Panc1 (cell line): ENCODE results near the gene SLC6A8. TPM values are rescaled to one million over a fixed set of nuclear protein-coding genes. Genes with fewer than 3 reads are reported as not detected.

ENCODE experiments used
- ATAC-seq: fragments of 200-7000 bp; cut with Tn5 transposase; 2 replicates; pipeline ENCODE4 v1.9.1; 2020; ENCODE audit warnings: mild to moderate bottlenecking, moderate library complexity
- BruUV-seq: library from RNA; stranded (reverse); fragments of 400-500 nt; replicated peaks from 2 replicates; lab custom pipeline; 2021; lab: Mats Ljungman, UMichigan
- CTCF ChIA-PET: fragments of 300-600 bp; sonication (Branson Sonifier 250); formaldehyde crosslinking; loops from one replicate; lab custom pipeline; 2022; ENCODE audit warnings: antibody characterized with exemption; lab: Charles Lee
- POLR2A ChIA-PET: fragments of 300-600 bp; sonication (Branson Sonifier 250); formaldehyde crosslinking; loops from one replicate; lab custom pipeline; 2022; ENCODE audit warnings: antibody characterized with exemption; lab: Charles Lee
- DNase-seq: peaks from one replicate; pipeline ENCODE4 v3.0.0-alpha.2; 2010; ENCODE audit warnings: low read depth, low spot score
- H3K27ac ChIP-seq: 2 replicates; pipeline ENCODE4 v1.5.1; 2011; ENCODE audit warnings: mild to moderate bottlenecking, low read length, inconsistent platforms
- H3K27me3 ChIP-seq: fragments of 200-500 bp; sonication (Bioruptor generic); 2 replicates; pipeline ENCODE4 v1.6.0; 2014; ENCODE audit warnings: low read length, inconsistent platforms; ENCODE audit not compliant: control insufficient read depth, insufficient read depth
- H3K36me3 ChIP-seq: fragments of 200-500 bp; sonication (Bioruptor generic); 2 replicates; pipeline ENCODE4 v1.5.1; 2014; ENCODE audit warnings: inconsistent platforms, mild to moderate bottlenecking, low read length, moderate library complexity; ENCODE audit not compliant: control insufficient read depth, insufficient read depth
- H3K4me1 ChIP-seq: 2 replicates; pipeline ENCODE4 v1.5.1; 2011; ENCODE audit warnings: inconsistent platforms, mild to moderate bottlenecking, low read length, moderate library complexity; ENCODE audit not compliant: control insufficient read depth, insufficient read depth
- H3K4me3 ChIP-seq, 2 experiments: 2 replicates each; pipeline ENCODE4 v1.5.1; 2011 to 2012; ENCODE audit warnings: low read depth in 2 of 2, low read length in 2 of 2, mild to moderate bottlenecking in 2 of 2, inconsistent platforms in 1 of 2, moderate library complexity in 1 of 2
- H3K9me3 ChIP-seq: fragments of 200-500 bp; sonication (Bioruptor generic); 2 replicates; pipeline ENCODE4 v1.5.1; 2014; ENCODE audit warnings: low read depth, mild to moderate bottlenecking, inconsistent platforms, low read length, moderate library complexity; ENCODE audit not compliant: control insufficient read depth, insufficient read depth
- CTCF ChIP-seq: fragments of 450-650 bp; IDR thresholded peaks from 2 replicates; pipeline ENCODE4 v1.5.1; 2017; ENCODE audit warnings: mild to moderate bottlenecking
- POLR2AphosphoS5 ChIP-seq: IDR thresholded peaks from 2 replicates; pipeline ENCODE4 v1.6.1; 2012; ENCODE audit warnings: mild to moderate bottlenecking, low read depth, low read length, moderate library complexity
- SIN3A ChIP-seq: IDR thresholded peaks from 2 replicates; pipeline ENCODE4 v1.6.1; 2012; ENCODE audit warnings: low read depth, mild to moderate bottlenecking, low read length, moderate library complexity, borderline replicate concordance; ENCODE audit not compliant: insufficient read depth
- TCF7L2 ChIP-seq: IDR thresholded peaks from 2 replicates; pipeline ENCODE4 v1.6.1; 2011; ENCODE audit warnings: mild to moderate bottlenecking, low read depth, low read length, inconsistent platforms
- in situ Hi-C: cut with HindIII; loops from 2 replicates; pipeline ENCODE4 v1.10.0; 2016; ENCODE audit warnings: low sequenced_read_pairs, low pct_unique_long_range_greater_than_20kb
- intact Hi-C: fragments of 100-400 bp; cut with micrococcal nuclease; formaldehyde crosslinking; loops from one replicate; pipeline ENCODE4 v1.10.0; 2022; ENCODE audit not compliant: unreplicated experiment
- total RNA-seq: library from RNA; stranded (reverse); gene quantifications from one replicate; pipeline ENCODE4 v1.2.1, GENCODE V29; 2021; ENCODE audit not compliant: unreplicated experiment
- TF ChIP-seq, protein P1 (sequence below), 2 experiments: IDR thresholded peaks; 2 replicates each; pipeline ENCODE4 v1.6.1; 2011 to 2012; ENCODE audit warnings: low read depth in 2 of 2, control low read depth in 1 of 2, low read length in 1 of 2, mild to moderate bottlenecking in 1 of 2, moderate library complexity in 1 of 2; ENCODE audit not compliant: insufficient read depth in 1 of 2

SLC6A8 gene
- total RNA-seq, 1 experiment from 2014 or later: 125 TPM

GRCh38 chrX:153686711-153687110, 1.0 kb upstream of the SLC6A8 start:
- POLR2A ChIA-PET: no interaction called here
- no peak overlapping the region for H3K4me3 ChIP-seq
- CTCF ChIA-PET: interaction anchor here (1.6 to 1.9 kb wide), 2 partner anchors 19 to 21 kb away, joined by 4 to 6 read pairs; no protein-coding TSS in a partner anchor
- H3K27ac ChIP-seq: no peak overlapping the region
- no peaks in the 10 kb centered on the region for H3K27me3 ChIP-seq
- DNase-seq (no peak), ATAC-seq (no peak)
- in situ Hi-C loops: no loop called here
- H3K4me1 ChIP-seq: peaks cover 28% of the 10 kb centered on the region
- BruUV-seq: no TSS peak
- TF ChIP-seq POLR2AphosphoS5 (no peak), TCF7L2 (no peak), SIN3A (no peak), CTCF (no peak)
- TF ChIP-seq, protein P1, sequence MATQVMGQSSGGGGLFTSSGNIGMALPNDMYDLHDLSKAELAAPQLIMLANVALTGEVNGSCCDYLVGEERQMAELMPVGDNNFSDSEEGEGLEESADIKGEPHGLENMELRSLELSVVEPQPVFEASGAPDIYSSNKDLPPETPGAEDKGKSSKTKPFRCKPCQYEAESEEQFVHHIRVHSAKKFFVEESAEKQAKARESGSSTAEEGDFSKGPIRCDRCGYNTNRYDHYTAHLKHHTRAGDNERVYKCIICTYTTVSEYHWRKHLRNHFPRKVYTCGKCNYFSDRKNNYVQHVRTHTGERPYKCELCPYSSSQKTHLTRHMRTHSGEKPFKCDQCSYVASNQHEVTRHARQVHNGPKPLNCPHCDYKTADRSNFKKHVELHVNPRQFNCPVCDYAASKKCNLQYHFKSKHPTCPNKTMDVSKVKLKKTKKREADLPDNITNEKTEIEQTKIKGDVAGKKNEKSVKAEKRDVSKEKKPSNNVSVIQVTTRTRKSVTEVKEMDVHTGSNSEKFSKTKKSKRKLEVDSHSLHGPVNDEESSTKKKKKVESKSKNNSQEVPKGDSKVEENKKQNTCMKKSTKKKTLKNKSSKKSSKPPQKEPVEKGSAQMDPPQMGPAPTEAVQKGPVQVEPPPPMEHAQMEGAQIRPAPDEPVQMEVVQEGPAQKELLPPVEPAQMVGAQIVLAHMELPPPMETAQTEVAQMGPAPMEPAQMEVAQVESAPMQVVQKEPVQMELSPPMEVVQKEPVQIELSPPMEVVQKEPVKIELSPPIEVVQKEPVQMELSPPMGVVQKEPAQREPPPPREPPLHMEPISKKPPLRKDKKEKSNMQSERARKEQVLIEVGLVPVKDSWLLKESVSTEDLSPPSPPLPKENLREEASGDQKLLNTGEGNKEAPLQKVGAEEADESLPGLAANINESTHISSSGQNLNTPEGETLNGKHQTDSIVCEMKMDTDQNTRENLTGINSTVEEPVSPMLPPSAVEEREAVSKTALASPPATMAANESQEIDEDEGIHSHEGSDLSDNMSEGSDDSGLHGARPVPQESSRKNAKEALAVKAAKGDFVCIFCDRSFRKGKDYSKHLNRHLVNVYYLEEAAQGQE (IDR thresholded peaks at IDR 0.05; ENCODE audit: insufficient read depth in 1 of 2, low read depth in 2 of 2, low read length in 1 of 2): no peak
- H3K9me3 ChIP-seq: no peaks in the 10 kb centered on the region
- intact Hi-C loops: no loop called here
- H3K36me3 ChIP-seq: no peaks in the 10 kb centered on the region

DNA sequence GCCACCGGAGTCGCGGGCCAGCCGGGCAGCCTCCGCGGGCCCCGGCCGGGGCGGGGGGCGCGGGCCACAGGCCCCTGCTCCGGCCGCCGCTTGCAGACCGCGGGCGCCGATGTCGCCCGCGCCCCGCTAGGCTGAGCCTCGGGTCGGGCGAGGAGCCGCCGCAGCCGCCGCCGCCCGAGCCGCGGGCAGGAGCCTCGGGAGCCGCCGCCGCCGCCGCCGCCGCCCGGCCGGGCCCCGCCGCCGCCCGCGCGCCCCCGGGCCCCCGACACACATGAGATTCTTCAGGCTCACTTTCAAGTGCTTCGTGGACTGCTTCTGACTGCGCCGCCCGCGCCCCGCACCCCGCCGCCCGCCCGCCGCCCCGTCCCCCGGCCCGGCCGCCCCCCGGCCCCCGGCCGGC, 345 bp downstream of the SLC6A8 start:
- intact Hi-C loops: no loop called here
- ATAC-seq (peak; percentile 42), DNase-seq (no peak)
- H3K27me3 ChIP-seq: no peaks in the 10 kb centered on the region
- H3K36me3 ChIP-seq: no peaks in the 10 kb centered on the region
- peaks cover 30% of the 10 kb centered on the region for H3K4me1 ChIP-seq
- BruUV-seq: no TSS peak
- H3K27ac ChIP-seq: no peak overlapping the region
- in situ Hi-C loops: no loop called here
- CTCF ChIA-PET: interaction anchor here (0.6 to 1.9 kb wide), 2 partner anchors 20 to 159 kb away, joined by 3 to 6 read pairs; no protein-coding TSS in a partner anchor
- POLR2A ChIA-PET: no interaction called here
- TF ChIP-seq, protein P1 (IDR thresholded peaks at IDR 0.05; ENCODE audit: insufficient read depth in 1 of 2, low read depth in 2 of 2, low read length in 1 of 2): no peak
- TF ChIP-seq SIN3A (no peak), CTCF (no peak), TCF7L2 (no peak), POLR2AphosphoS5 (no peak)
- H3K9me3 ChIP-seq: no peaks in the 10 kb centered on the region
- H3K4me3 ChIP-seq: peak overlapping the region in 1 of 2 experiments; percentile 50; a peak in 2 of 4 replicates
